Measurements from ENCODE around the gene TLE6.
"Not testable (repeated sequence)": the region's sequence is repeated elsewhere in the genome, so short reads cannot be mapped to it uniquely, and the experiment has no call there.

TLE6 gene

GRCh38 chr19:3004522-3004921, 27.2 kb downstream of the TLE6 start:
- DNase-seq (ENCODE audit: low read depth in 2 of 2): no peak

GRCh38 chr19:3005345-3005744, 28.0 kb downstream of the TLE6 start:
- no peak for DNase-seq (ENCODE audit: low read depth in 2 of 2)

GRCh38 chr19:3006075-3006767, 28.9 kb downstream of the TLE6 start:
- DNase-seq (ENCODE audit: low read depth in 2 of 2): peak in 1 of 2 donors; percentile 47

- DNase-seq (ENCODE audit: low read depth in 2 of 2): no peak
Measured at GRCh38 chr19:3007975-3008374, 30.6 kb downstream of the TLE6 start.

DNA sequence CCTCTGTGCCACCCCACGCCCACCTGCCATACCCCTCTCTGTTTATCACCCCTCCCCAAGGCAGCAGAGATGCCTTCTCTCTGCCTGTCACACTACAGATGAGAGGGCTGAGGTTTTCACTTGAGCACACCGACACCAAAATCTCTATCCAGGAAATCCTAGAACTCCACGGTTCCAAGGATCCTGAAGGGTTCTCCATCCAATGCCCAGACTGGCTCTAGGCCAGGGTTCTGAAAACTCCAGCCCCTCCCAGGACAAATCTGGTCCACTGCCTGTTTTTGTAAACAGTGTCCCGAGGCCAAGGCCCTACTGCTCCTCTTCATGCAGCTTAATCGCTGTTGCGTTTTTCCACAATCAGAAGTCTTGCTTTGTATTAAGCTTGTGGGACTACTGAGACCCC, 31.6 kb downstream of the TLE6 start:
- no peak for DNase-seq (ENCODE audit: low read depth in 2 of 2)

DNA sequence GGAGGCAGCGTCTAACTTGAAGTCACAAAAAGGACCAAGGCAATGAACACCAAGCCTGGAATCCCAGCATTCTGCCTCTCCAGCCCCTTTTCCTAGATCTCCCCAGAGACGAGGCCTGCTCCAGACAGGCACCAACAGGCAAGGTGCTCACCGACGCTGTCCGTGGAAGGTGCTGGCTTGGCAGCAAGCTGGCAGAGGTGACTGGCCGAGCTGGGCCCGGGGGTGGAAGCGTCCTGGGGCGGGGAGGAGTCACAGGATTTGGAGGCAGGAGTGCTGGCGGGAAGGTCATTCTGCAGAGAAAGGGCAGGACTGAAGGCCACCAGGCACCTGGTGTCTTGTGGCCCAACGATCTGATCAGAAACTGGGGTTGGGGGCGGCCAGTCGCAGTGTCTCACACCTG, 33.5 kb downstream of the TLE6 start:
- DNase-seq (ENCODE audit: low read depth in 2 of 2): no peak

- not testable (repeated sequence) for DNase-seq (ENCODE audit: low read depth in 2 of 2)
Measured at GRCh38 chr19:3012059-3012458, 34.7 kb downstream of the TLE6 start.

GRCh38 chr19:3012621-3013262, 35.4 kb downstream of the TLE6 start:
- DNase-seq (ENCODE audit: low read depth in 2 of 2): no peak

GRCh38 chr19:3013263-3013725, 35.9 kb downstream of the TLE6 start:
- no peak for DNase-seq (ENCODE audit: low read depth in 2 of 2)

- DNase-seq (ENCODE audit: low read depth in 2 of 2): no peak
Measured at GRCh38 chr19:3014135-3014534, 36.8 kb downstream of the TLE6 start.

DNA sequence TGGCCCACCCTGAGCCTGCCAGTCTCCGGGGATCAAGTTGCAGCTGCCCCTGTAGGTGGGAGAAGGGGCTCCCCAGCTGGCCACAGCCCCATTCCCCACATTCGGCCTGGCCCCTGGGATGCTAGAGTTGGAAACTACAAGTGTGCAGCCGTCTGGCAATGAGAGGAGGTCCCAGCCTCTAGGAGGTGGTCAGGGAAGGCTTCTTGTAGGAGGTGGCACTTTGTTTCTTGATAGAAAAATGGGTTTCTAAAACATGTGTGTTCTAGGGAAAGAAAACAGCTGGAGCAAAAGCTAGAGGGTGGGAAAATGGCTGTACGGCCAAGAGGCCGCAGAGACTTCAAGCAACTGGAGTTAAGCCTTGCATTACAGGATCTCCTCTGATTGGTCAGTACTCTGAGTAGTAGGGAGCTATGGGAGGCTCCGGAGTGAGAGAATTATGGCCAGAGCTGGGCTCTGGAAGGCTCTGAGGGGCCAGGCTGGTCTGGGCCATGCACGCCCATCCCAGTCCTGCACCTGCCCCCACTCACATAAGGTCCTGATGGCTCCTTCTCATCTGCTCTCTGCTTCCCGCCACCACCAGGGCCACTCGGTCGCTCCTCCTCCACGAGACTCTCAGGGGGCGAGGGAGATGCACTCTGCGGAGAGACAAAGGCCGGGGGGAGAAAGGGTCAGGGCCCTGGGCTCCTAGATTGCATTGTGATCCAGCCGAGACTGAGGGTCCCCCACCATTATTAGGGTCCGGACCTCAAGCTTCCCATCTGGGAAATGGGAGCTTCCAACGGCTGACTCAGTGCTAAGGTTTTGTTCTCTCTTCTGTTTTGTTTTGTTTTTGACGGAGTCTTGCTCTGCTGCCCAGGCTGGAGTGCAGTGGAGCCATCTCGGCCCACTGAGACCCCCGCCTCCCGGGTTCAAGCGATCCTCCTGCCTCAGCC, 38.0 kb downstream of the TLE6 start:
- no peak for DNase-seq (ENCODE audit: low read depth in 2 of 2)

GRCh38 chr19:3017923-3018322, 40.6 kb downstream of the TLE6 start:
- no peak for DNase-seq (ENCODE audit: low read depth in 2 of 2)

DNA sequence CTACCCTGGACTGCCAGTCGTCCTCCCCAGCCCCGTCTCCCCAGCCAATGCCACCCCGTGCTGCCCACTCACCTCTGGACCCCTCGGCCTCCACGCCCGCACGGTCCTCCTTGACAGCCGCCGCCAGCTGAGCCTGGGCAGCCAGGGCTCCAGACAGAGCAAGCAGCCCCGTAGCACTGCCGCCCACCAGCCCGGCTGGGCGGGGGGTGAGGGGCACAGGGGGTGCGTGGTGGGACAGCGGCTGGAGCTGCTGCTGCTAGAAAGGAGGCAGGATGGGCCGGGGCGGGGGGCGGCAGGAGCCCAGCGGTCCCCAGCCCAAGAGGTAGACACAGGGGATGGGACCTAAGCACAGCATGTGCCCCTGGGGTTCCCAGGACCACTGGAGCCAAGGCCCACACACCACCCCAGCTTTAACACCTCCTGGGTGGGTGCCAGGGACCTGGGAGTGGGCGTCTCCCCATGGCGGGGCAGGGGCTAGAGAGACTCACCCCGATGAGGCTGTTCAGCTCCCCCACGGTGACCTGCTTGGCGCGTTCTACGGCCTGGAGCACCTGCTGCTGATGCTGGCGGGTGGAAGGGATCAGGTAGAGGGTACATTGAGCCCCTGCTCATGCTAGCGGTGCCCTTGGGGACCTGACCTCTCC, 42.0 kb downstream of the TLE6 start:
- DNase-seq (ENCODE audit: low read depth in 2 of 2): no peak

- DNase-seq (ENCODE audit: low read depth in 2 of 2): no peak
Measured at GRCh38 chr19:3020321-3020960, 43.1 kb downstream of the TLE6 start.

DNA sequence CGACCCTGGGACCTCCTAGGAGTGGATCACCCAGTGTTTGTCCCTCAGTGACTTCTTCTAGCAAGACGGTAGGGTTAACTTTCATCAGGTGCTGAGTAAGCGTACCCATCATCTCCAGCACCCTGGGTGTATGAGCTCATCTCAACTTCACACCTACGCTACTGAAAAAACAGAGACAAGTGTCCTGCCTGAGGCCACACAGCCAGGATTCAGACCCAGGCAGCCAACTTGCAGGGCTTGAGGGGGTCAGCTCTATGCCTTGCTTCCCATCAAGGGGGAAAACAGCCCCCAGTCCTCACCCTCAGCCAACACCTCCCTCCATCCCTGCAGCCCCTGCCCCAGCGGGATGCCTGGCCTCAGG, 47.1 kb downstream of the TLE6 start:
- DNase-seq (ENCODE audit: low read depth in 2 of 2): no peak

GRCh38 chr19:3024870-3025548, 47.6 kb downstream of the TLE6 start:
- DNase-seq (ENCODE audit: low read depth in 2 of 2): no peak

- DNase-seq (ENCODE audit: low read depth in 2 of 2): no peak
Measured at GRCh38 chr19:3025549-3025886, 48.2 kb downstream of the TLE6 start.

- DNase-seq (ENCODE audit: low read depth in 2 of 2): no peak
Measured at GRCh38 chr19:3026768-3027167, 49.4 kb downstream of the TLE6 start.

DNA sequence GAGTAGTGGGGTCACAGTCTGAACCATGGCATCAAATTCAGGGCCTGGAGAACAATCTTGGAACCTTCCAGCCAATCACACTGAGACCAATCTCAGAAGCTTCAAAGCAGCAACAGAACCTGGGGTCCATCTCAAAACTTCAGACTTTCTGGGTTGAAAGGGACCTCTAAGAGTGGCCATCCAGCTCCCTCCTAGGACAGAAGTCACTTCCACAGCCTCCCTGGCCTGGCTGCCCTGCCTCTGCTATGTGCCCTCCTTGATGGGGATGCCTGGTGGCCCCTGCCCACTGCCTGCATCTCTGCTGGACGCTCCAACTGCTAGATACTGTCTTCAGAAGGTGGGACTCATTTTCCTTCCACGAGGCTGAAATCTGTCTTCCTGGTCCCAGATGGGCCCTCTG, 49.9 kb downstream of the TLE6 start:
- DNase-seq (ENCODE audit: low read depth in 2 of 2): no peak

DNA sequence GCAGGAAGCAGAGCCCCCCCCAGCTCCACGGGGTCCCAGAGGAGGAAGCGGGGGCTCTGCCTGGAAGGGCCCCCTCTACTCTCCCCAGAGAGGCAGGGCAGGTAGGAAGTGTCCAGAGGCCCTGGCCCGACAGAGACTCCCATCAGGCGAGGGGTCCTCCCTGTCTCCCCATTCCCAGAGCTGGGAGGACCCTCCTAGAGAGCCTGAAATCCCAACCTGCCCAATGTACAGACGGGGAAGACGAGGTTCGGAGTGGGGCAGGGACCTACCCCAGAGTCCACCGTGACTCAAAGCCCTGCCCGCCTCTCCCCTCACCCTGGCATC, 50.6 kb downstream of the TLE6 start:
- DNase-seq (ENCODE audit: low read depth in 2 of 2): no peak
